Right lobe of liver (tissue), 6 donors: Measurements from ENCODE around the gene ARPP21. TPM values are rescaled to one million over a fixed set of nuclear protein-coding genes. Genes with fewer than 3 reads are reported as not detected.

Experiments used
- ATAC-seq, 4 donors: fragments of 200-7000 bp; cut with Tn5 transposase; one replicate each; pipeline ENCODE4 v1.9.1; 2020; ENCODE audit warnings: mild to moderate bottlenecking in 4 of 4, moderate library complexity in 4 of 4
- DNase-seq, 3 donors: peaks; one replicate each; pipeline ENCODE4 v3.0.0-alpha.2; 2020
- H3K27ac ChIP-seq, 3 donors: fragments of 200-600 bp; one replicate each; pipeline ENCODE4 v1.8.0; 2022
- H3K27me3 ChIP-seq, 2 donors: fragments of 200-600 bp; one replicate each; pipeline ENCODE4 v1.8.0; 2022
- H3K36me3 ChIP-seq, 4 donors: fragments of 200-600 bp; sonication (generic) in 1 of 4; one replicate each; pipeline versions ENCODE4 v1.5.1 to v1.8.0; 2017 to 2022; ENCODE audit warnings: control low read depth in 1 of 4
- H3K4me1 ChIP-seq, 4 donors: fragments of 200-600 bp; sonication (generic) in 1 of 4; one replicate each; pipeline versions ENCODE4 v1.5.1 to v1.8.0; 2017 to 2022; ENCODE audit warnings: control low read depth in 1 of 4
- H3K4me3 ChIP-seq, 3 donors: fragments of 200-600 bp; one replicate each; pipeline ENCODE4 v1.8.0; 2022
- H3K9me3 ChIP-seq, 4 donors: fragments of 200-600 bp; sonication (generic) in 1 of 4; one replicate each; pipeline versions ENCODE4 v1.5.1 to v1.8.0; 2017 to 2022; ENCODE audit warnings: control low read depth in 1 of 4
- CTCF ChIP-seq, 4 donors: fragments of 200-600 bp in 3 of 4; fragments of 450-650 bp in 1 of 4; IDR thresholded peaks; one replicate each; pipeline versions ENCODE4 v1.5.1 to v1.8.0; 2016 to 2022; ENCODE audit warnings: antibody characterized with exemption in 4 of 4, mild to moderate bottlenecking in 2 of 4
- POLR2A ChIP-seq: fragments of 450-650 bp; IDR thresholded peaks from one replicate; pipeline ENCODE4 v1.6.1; 2017; ENCODE audit warnings: antibody characterized with exemption, mild to moderate bottlenecking
- WGBS: methylation state at CpG from one replicate; pipeline ENCODE4 v1.1.6; 2018; ENCODE audit warnings: low coverage, low lambda C conversion rate; ENCODE audit not compliant: insufficient coverage; ENCODE audit errors: missing lambda C conversion rate; 5-methylcytosine and 5-hydroxymethylcytosine counted together
- intact Hi-C, 2 donors: fragments of 100-400 bp; cut with DNase I; formaldehyde crosslinking; loops; one replicate each; pipeline versions ENCODE4 v1.11.2 to v1.14.1; 2022
- total RNA-seq, 6 experiments: library from RNA; depleted of rRNA in 2 of 6; stranded (reverse); fragments of >200 nt in 2 of 6; fragmentation: NEBNext Ultra II Directional in 3 of 6; extraction: Animal tissue kit (Norgen Biotek cat#: 25700) in 3 of 6; gene quantifications; one replicate each; pipeline versions ENCODE4 v1.1.0 to v1.2.4, GENCODE V29; 2016 to 2023
- donor health status: DM: no; HTN: yes; CAD: no.
- donor health status: DM: no; HTN: no; CAD: no.
- donor health status: DM: no; HTN: no; CAD: no.
- donor health status: DM: no; HTN: yes; CAD: no.
- donor health status: DM: no; HTN: yes; CAD: no.

ARPP21 gene
- total RNA-seq, 6 experiments from 2014 or later = 0.51 to 1.8 (median 0.92) TPM; not detected in 1

GRCh38 chr3:35772381-35773015, 133.2 kb downstream of the ARPP21 start:
- Histone ChIP-seq H3K27ac (no peak overlapping the region), H3K4me1 (no peaks in the 10 kb centered on the region), H3K4me3 (no peak overlapping the region), H3K36me3 (no peaks in the 10 kb centered on the region), H3K9me3 (no peaks in the 10 kb centered on the region), H3K27me3 (no peaks in the 10 kb centered on the region)
- intact Hi-C loops = no loop called here
- 66% methylated on average over 2 of the region's 2 CpGs for WGBS
- ATAC-seq (no peak), DNase-seq (no peak)
- TF ChIP-seq CTCF (IDR thresholded peaks at IDR 0.05) (no peak), POLR2A (no peak)

GRCh38 chr3:35773417-35773816, 134.1 kb downstream of the ARPP21 start:
- no peaks in the 10 kb centered on the region for H3K27me3 ChIP-seq
- no peak for TF ChIP-seq CTCF (IDR thresholded peaks at IDR 0.05)
- no peak for TF ChIP-seq POLR2A
- H3K4me1 ChIP-seq = no peaks in the 10 kb centered on the region
- H3K27ac ChIP-seq = no peak overlapping the region
- 79% methylated on average over 1 of the region's 1 CpG for WGBS
- no peak overlapping the region for H3K4me3 ChIP-seq
- no peak for ATAC-seq
- no peaks in the 10 kb centered on the region for H3K9me3 ChIP-seq
- H3K36me3 ChIP-seq = no peaks in the 10 kb centered on the region
- no peak for DNase-seq
- intact Hi-C loops = no loop called here

GRCh38 chr3:35776346-35776745, 137.0 kb downstream of the ARPP21 start:
- no peaks in the 10 kb centered on the region for H3K36me3 ChIP-seq
- no peak overlapping the region for H3K27ac ChIP-seq
- no peaks in the 10 kb centered on the region for H3K9me3 ChIP-seq
- H3K4me1 ChIP-seq = peaks cover 0 to 9% (median 3%) of the 10 kb centered on the region in 4 donors
- WGBS = 44% methylated on average over 2 of the region's 2 CpGs
- DNase-seq (no peak), ATAC-seq (peak in 3 of 4 donors; percentile 46 to 74 (median 50))
- H3K27me3 ChIP-seq = no peaks in the 10 kb centered on the region
- H3K4me3 ChIP-seq = no peak overlapping the region
- intact Hi-C loops = no loop called here
- TF ChIP-seq POLR2A (no peak), CTCF (IDR thresholded peaks at IDR 0.05) (no peak)

GRCh38 chr3:35777065-35777464, 137.7 kb downstream of the ARPP21 start:
- intact Hi-C loops = no loop called here
- 80% methylated on average over 2 of the region's 2 CpGs for WGBS
- Histone ChIP-seq H3K4me1 (peaks cover 0 to 17% (median 6%) of the 10 kb centered on the region in 4 donors), H3K27me3 (no peaks in the 10 kb centered on the region), H3K9me3 (no peaks in the 10 kb centered on the region), H3K36me3 (no peaks in the 10 kb centered on the region), H3K4me3 (no peak overlapping the region), H3K27ac (no peak overlapping the region)
- DNase-seq (no peak), ATAC-seq (no peak)
- TF ChIP-seq CTCF (IDR thresholded peaks at IDR 0.05) (no peak), POLR2A (no peak)
